ENCODE data around the gene FOXO3.

FOXO3 gene

GRCh38 chr6:108728826-108729225, 168.1 kb downstream of the FOXO3 start:
- DNase-seq (ENCODE audit: low read depth) = no peak

GRCh38 chr6:108730635-108731515, 170.2 kb downstream of the FOXO3 start:
- DNase-seq (ENCODE audit: low read depth) = no peak
- Histone ChIP-seq H3K4me3 (ENCODE audit: low read length) (no peak overlapping the region), H3K4me1 (ENCODE audit: control insufficient read depth, insufficient read depth, low read length) (peaks cover 15% of the 10 kb centered on the region), H3K9me3 (ENCODE audit: control insufficient read depth, low read length) (no peaks in the 10 kb centered on the region), H3K27me3 (replicated peaks; ENCODE audit: control insufficient read depth, insufficient read depth, low read length) (no peaks in the 10 kb centered on the region), H3K36me3 (ENCODE audit: control insufficient read depth, insufficient read depth, low read length, severe bottlenecking) (no peaks in the 10 kb centered on the region), H3K9ac (ENCODE audit: low read length) (no peak overlapping the region)

More at GRCh38 chr6:108728826-108729225, 168.1 kb downstream of the FOXO3 start:
- no peaks in the 10 kb centered on the region for H3K9me3 ChIP-seq (ENCODE audit: control insufficient read depth, low read length)
- H3K4me3 ChIP-seq (ENCODE audit: low read length) = no peak overlapping the region
- H3K9ac ChIP-seq (ENCODE audit: low read length) = no peak overlapping the region
- no peaks in the 10 kb centered on the region for H3K27me3 ChIP-seq (replicated peaks; ENCODE audit: control insufficient read depth, insufficient read depth, low read length)
- no peaks in the 10 kb centered on the region for H3K36me3 ChIP-seq (ENCODE audit: control insufficient read depth, insufficient read depth, low read length, severe bottlenecking)
- H3K4me1 ChIP-seq (ENCODE audit: control insufficient read depth, insufficient read depth, low read length) = peaks cover 12% of the 10 kb centered on the region

GRCh38 chr6:108732091-108732870, 171.6 kb downstream of the FOXO3 start:
- no peak for DNase-seq (ENCODE audit: low read depth)
- Histone ChIP-seq H3K4me1 (ENCODE audit: control insufficient read depth, insufficient read depth, low read length) (peaks cover 27% of the 10 kb centered on the region), H3K4me3 (ENCODE audit: low read length) (no peak overlapping the region), H3K9me3 (ENCODE audit: control insufficient read depth, low read length) (no peaks in the 10 kb centered on the region), H3K27me3 (replicated peaks; ENCODE audit: control insufficient read depth, insufficient read depth, low read length) (no peaks in the 10 kb centered on the region), H3K36me3 (ENCODE audit: control insufficient read depth, insufficient read depth, low read length, severe bottlenecking) (no peaks in the 10 kb centered on the region), H3K9ac (ENCODE audit: low read length) (no peak overlapping the region)

GRCh38 chr6:108733051-108733450, 172.3 kb downstream of the FOXO3 start:
- Histone ChIP-seq H3K36me3 (ENCODE audit: control insufficient read depth, insufficient read depth, low read length, severe bottlenecking) (no peaks in the 10 kb centered on the region), H3K27me3 (replicated peaks; ENCODE audit: control insufficient read depth, insufficient read depth, low read length) (no peaks in the 10 kb centered on the region), H3K9ac (ENCODE audit: low read length) (no peak overlapping the region), H3K4me3 (ENCODE audit: low read length) (no peak overlapping the region), H3K4me1 (ENCODE audit: control insufficient read depth, insufficient read depth, low read length) (peaks cover 33% of the 10 kb centered on the region), H3K9me3 (ENCODE audit: control insufficient read depth, low read length) (no peaks in the 10 kb centered on the region)
- no peak for DNase-seq (ENCODE audit: low read depth)

GRCh38 chr6:108733706-108734265, 173.1 kb downstream of the FOXO3 start:
- Histone ChIP-seq H3K27me3 (replicated peaks; ENCODE audit: control insufficient read depth, insufficient read depth, low read length) (no peaks in the 10 kb centered on the region), H3K9me3 (ENCODE audit: control insufficient read depth, low read length) (no peaks in the 10 kb centered on the region), H3K9ac (ENCODE audit: low read length) (no peak overlapping the region), H3K4me3 (ENCODE audit: low read length) (no peak overlapping the region), H3K36me3 (ENCODE audit: control insufficient read depth, insufficient read depth, low read length, severe bottlenecking) (no peaks in the 10 kb centered on the region), H3K4me1 (ENCODE audit: control insufficient read depth, insufficient read depth, low read length) (peaks cover 40% of the 10 kb centered on the region)
- DNase-seq (ENCODE audit: low read depth) = no peak
